B cell (primary cell): ENCODE results near the gene GMPPB. TPM values are rescaled to one million over a fixed set of nuclear protein-coding genes. Genes with fewer than 3 reads are reported as not detected.
A peak's percentile ranks its signal among the peaks of the same experiment; 100 is the strongest.

Experiments used
- ATAC-seq: fragments of 200-7000 bp; cut with Tn5 transposase; one replicate; pipeline ENCODE4 v1.10.0; 2021; ENCODE audit warnings: low read depth, mild to moderate bottlenecking, moderate number of reproducible peaks, moderate library complexity
- CTCF ChIA-PET: fragments of 350-600 bp; sonication (Branson Sonifier 250); formaldehyde crosslinking; loops from one replicate; lab custom pipeline; 2021; ENCODE audit warnings: antibody characterized with exemption, inconsistent platforms; lab: Charles Lee
- POLR2A ChIA-PET: fragments of 350-600 bp; sonication (Branson Sonifier 250); formaldehyde crosslinking; loops from one replicate; lab custom pipeline; 2021; ENCODE audit warnings: antibody characterized with exemption; lab: Charles Lee
- DNase-seq: peaks from one replicate; pipeline ENCODE4 v3.0.0; 2013
- H2AFZ ChIP-seq: 2 replicates; pipeline ENCODE4 v1.6.1; 2012; ENCODE audit warnings: mild to moderate bottlenecking, low read depth, low read length; ENCODE audit not compliant: insufficient read depth, poor library complexity, severe bottlenecking
- H3K27ac ChIP-seq, 2 donors: 1 replicate in 1 of 2; 2 replicates in 1 of 2; pipeline ENCODE4 v1.5.1; 2012 to 2013; ENCODE audit warnings: low read length in 2 of 2, mild to moderate bottlenecking in 2 of 2, moderate library complexity in 1 of 2
- H3K27me3 ChIP-seq, 4 experiments: fragments of 200-600 bp in 1 of 4; sonication (generic) in 1 of 4; replicated peaks in 1 of 4; 1 replicate in 2 of 4; 2 replicates in 2 of 4; pipeline versions ENCODE4 v1.6.1 to v1.7.0; 2013 to 2016; ENCODE audit warnings: low read length in 3 of 4, mild to moderate bottlenecking in 2 of 4, mixed read lengths in 1 of 4, moderate library complexity in 1 of 4; ENCODE audit not compliant: insufficient read depth in 4 of 4, control insufficient read depth in 3 of 4; ENCODE audit errors: control extremely low read depth in 1 of 4
- H3K36me3 ChIP-seq, 2 experiments: replicated peaks in 1 of 2; 1 replicate in 1 of 2; 2 replicates in 1 of 2; pipeline versions ENCODE4 v1.6.1 to v1.7.1; 2013; ENCODE audit warnings: low read length in 1 of 2; ENCODE audit not compliant: insufficient read depth in 2 of 2, control insufficient read depth in 1 of 2; ENCODE audit errors: control extremely low read depth in 1 of 2, extremely low read depth in 1 of 2
- H3K4me1 ChIP-seq, 2 donors: fragments of 200-600 bp in 1 of 2; sonication (generic) in 1 of 2; 1 replicate in 1 of 2; 2 replicates in 1 of 2; pipeline versions ENCODE4 v1.5.1 to v1.6.1; 2013 to 2017; ENCODE audit warnings: low read length in 2 of 2; ENCODE audit not compliant: control insufficient read depth in 2 of 2, insufficient read depth in 2 of 2
- H3K4me2 ChIP-seq: replicated peaks from 2 replicates; pipeline ENCODE3; 2012; ENCODE audit warnings: mild to moderate bottlenecking, low read depth, low read length; ENCODE audit not compliant: poor library complexity, severe bottlenecking
- H3K4me3 ChIP-seq, 5 experiments: fragments of 200-600 bp in 1 of 5; sonication (generic) in 1 of 5; 1 replicate in 3 of 5; 2 replicates in 2 of 5; pipeline versions ENCODE4 v1.5.1 to v1.7.0; 2011 to 2016; ENCODE audit warnings: low read length in 4 of 5, mild to moderate bottlenecking in 4 of 5, low read depth in 2 of 5, control low read depth in 1 of 5, moderate library complexity in 1 of 5; ENCODE audit not compliant: insufficient read depth in 1 of 5; ENCODE audit errors: control extremely low read depth in 1 of 5, extremely low read depth in 1 of 5
- H3K79me2 ChIP-seq: fragments of 200-600 bp; sonication (generic); one replicate; pipeline ENCODE4 v1.6.0; 2016; ENCODE audit warnings: low read length; ENCODE audit not compliant: control insufficient read depth, insufficient read depth
- H3K9ac ChIP-seq: fragments of 200-600 bp; sonication (generic); 2 replicates; pipeline ENCODE4 v1.6.1; 2017; ENCODE audit warnings: mild to moderate bottlenecking, low read length, moderate library complexity
- H3K9me3 ChIP-seq, 3 donors: one replicate each; pipeline versions ENCODE4 v1.6.1 to v1.7.1; 2013; ENCODE audit warnings: low read length in 2 of 3; ENCODE audit not compliant: control insufficient read depth in 2 of 3, insufficient read depth in 1 of 3; ENCODE audit errors: control extremely low read depth in 1 of 3
- H4K20me1 ChIP-seq: 2 replicates; pipeline ENCODE4 v1.6.0; 2012; ENCODE audit warnings: mild to moderate bottlenecking, low read length; ENCODE audit not compliant: insufficient read depth, control insufficient read depth, poor library complexity, severe bottlenecking
- H3K27ac Mint-ChIP-seq: one replicate; pipeline ENCODE4 v1.8.0; 2021; ENCODE audit warnings: mixed read lengths
- H3K27me3 Mint-ChIP-seq: one replicate; pipeline ENCODE4 v1.8.0; 2021; ENCODE audit warnings: mixed read lengths
- H3K4me1 Mint-ChIP-seq: one replicate; pipeline ENCODE4 v1.8.0; 2021; ENCODE audit warnings: mixed read lengths
- H3K4me3 Mint-ChIP-seq: one replicate; pipeline ENCODE4 v1.8.0; 2021; ENCODE audit warnings: mixed read lengths
- H3K9me3 Mint-ChIP-seq: one replicate; pipeline ENCODE4 v1.8.0; 2022; ENCODE audit warnings: mixed read lengths; ENCODE audit not compliant: insufficient read depth
- EZH2 ChIP-seq: IDR thresholded peaks from 2 replicates; pipeline ENCODE4 v1.6.1; 2012; ENCODE audit warnings: borderline replicate concordance, low read depth, mild to moderate bottlenecking, moderate library complexity, low read length; ENCODE audit not compliant: insufficient read depth, poor library complexity, severe bottlenecking
- WGBS: methylation state at CpG from one replicate; pipeline ENCODE4 v1.1.5; 2013; ENCODE audit warnings: missing lambda C conversion rate; ENCODE audit not compliant: insufficient coverage; 5-methylcytosine and 5-hydroxymethylcytosine counted together
- intact Hi-C: fragments of 100-400 bp; cut with micrococcal nuclease; formaldehyde crosslinking; loops from one replicate; pipeline ENCODE4 v1.10.0; 2022
- polyA plus RNA-seq: library from polyadenylated mRNA; depleted of rRNA; stranded (reverse); fragments of >200 nt; gene quantifications from 2 replicates; pipeline ENCODE4 v1.2.3, GENCODE V29; 2012
- total RNA-seq, 2 donors: library from RNA; stranded (reverse); fragments of 120-200 nt in 1 of 2; gene quantifications; 1 replicate in 1 of 2; 2 replicates in 1 of 2; pipeline versions ENCODE4 v1.2.3 to v1.2.4, GENCODE V29; 2013 to 2022
- TF ChIP-seq, protein P1 (sequence below): fragments of 200-600 bp; IDR thresholded peaks from one replicate; pipeline ENCODE4 v1.8.0; 2022; ENCODE audit warnings: antibody characterized with exemption, mild to moderate bottlenecking

Gene GMPPB
- total and polyA plus RNA-seq, 2 donors (not counting 1 experiment from before 2014, with no cell fraction given) = 31.4 to 32.5 TPM

- Histone ChIP-seq H3K4me1 (peaks cover 32 to 66% of the 10 kb centered on the region in 2 donors), H3K36me3 (peaks cover 0 to 43% of the 10 kb centered on the region in 2 experiments), H3K9ac (peak overlapping the region; percentile 98), H3K27me3 (no peaks in the 10 kb centered on the region), H3K9me3 (no peaks in the 10 kb centered on the region), H2AFZ (peak overlapping the region; percentile 53), H3K4me3 (peak overlapping the region; percentile 63 to 99 (median 92)), H4K20me1 (no peaks in the 10 kb centered on the region), H3K27ac (peak overlapping the region; percentile 94 to 100), H3K79me2 (peaks cover 4% of the 10 kb centered on the region), H3K4me2 (peak overlapping the region; percentile 97)
- peak overlapping the region; percentile 96 for H3K4me3 Mint-ChIP-seq
- peak overlapping the region; percentile 97 for H3K27ac Mint-ChIP-seq
- POLR2A ChIA-PET = interaction anchor here (0.5 to 2.1 kb wide), 5 partner anchors 8 to 92 kb away, joined by 3 to 7 read pairs (median 5); partner anchors contain the start of genes INKA1 and IP6K1
- DNase-seq (peak; percentile 78), ATAC-seq (no peak)
- peaks cover 64% of the 10 kb centered on the region for H3K4me1 Mint-ChIP-seq
- CTCF ChIA-PET = interaction anchor here (1.1 kb wide), 1 partner anchor 183 kb away, joined by 4 read pairs; no protein-coding TSS in a partner anchor
- H3K27me3 Mint-ChIP-seq = no peaks in the 10 kb centered on the region
- TF ChIP-seq, protein P1, sequence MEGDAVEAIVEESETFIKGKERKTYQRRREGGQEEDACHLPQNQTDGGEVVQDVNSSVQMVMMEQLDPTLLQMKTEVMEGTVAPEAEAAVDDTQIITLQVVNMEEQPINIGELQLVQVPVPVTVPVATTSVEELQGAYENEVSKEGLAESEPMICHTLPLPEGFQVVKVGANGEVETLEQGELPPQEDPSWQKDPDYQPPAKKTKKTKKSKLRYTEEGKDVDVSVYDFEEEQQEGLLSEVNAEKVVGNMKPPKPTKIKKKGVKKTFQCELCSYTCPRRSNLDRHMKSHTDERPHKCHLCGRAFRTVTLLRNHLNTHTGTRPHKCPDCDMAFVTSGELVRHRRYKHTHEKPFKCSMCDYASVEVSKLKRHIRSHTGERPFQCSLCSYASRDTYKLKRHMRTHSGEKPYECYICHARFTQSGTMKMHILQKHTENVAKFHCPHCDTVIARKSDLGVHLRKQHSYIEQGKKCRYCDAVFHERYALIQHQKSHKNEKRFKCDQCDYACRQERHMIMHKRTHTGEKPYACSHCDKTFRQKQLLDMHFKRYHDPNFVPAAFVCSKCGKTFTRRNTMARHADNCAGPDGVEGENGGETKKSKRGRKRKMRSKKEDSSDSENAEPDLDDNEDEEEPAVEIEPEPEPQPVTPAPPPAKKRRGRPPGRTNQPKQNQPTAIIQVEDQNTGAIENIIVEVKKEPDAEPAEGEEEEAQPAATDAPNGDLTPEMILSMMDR = no peak
- no peak for TF ChIP-seq EZH2
- no peaks in the 10 kb centered on the region for H3K9me3 Mint-ChIP-seq
- WGBS = under 1% methylated on average over 19 of the region's 20 CpGs
- intact Hi-C loops = no loop called here
These were observed 489 bp downstream of the GMPPB start for GRCh38 chr3:49723296-49723627.

- DNase-seq (no peak), ATAC-seq (no peak)
- H3K36me3 ChIP-seq = peaks cover 0 to 41% of the 10 kb centered on the region in 2 experiments
- ChIA-PET CTCF (no interaction called here), POLR2A (interaction anchor here (0.7 kb wide), 1 partner anchor 63 kb away, joined by 3 read pairs; the partner anchor contains the start of gene IP6K1)
- no peaks in the 10 kb centered on the region for H3K9me3 ChIP-seq
- Mint-ChIP-seq H3K4me1 (peaks cover 64% of the 10 kb centered on the region), H3K9me3 (no peaks in the 10 kb centered on the region), H3K4me3 (peak overlapping the region; percentile 96), H3K27ac (peak overlapping the region; percentile 97), H3K27me3 (no peaks in the 10 kb centered on the region)
- peaks cover 4% of the 10 kb centered on the region for H3K79me2 ChIP-seq
- WGBS = 88% methylated on average over 6 of the region's 8 CpGs
- TF ChIP-seq, protein P1 = no peak
- no peak for TF ChIP-seq EZH2
- peaks cover 32 to 67% of the 10 kb centered on the region in 2 donors for H3K4me1 ChIP-seq
- no peaks in the 10 kb centered on the region for H4K20me1 ChIP-seq
- H3K4me3 ChIP-seq = peak overlapping the region in 4 of 5 experiments; percentile 70 to 99 (median 92)
- peak overlapping the region; percentile 94 to 100 for H3K27ac ChIP-seq
- H3K4me2 ChIP-seq = peak overlapping the region; percentile 97
- peak overlapping the region; percentile 53 for H2AFZ ChIP-seq
- peak overlapping the region; percentile 98 for H3K9ac ChIP-seq
- intact Hi-C loops = no loop called here
- H3K27me3 ChIP-seq = no peaks in the 10 kb centered on the region
These were observed 855 bp downstream of the GMPPB start for GRCh38 chr3:49722896-49723295.
